Stimulated activated naive B cell treated with anti-CD40 and anti-IgM and Interleukin-4, amounts not matched to agents 10 μg/mL and 1 μg/mL and 100 μg/mL, for 72 hours (primary cell): ENCODE data around the gene LRIG3.
"Not testable (repeated sequence)": the region's sequence is repeated elsewhere in the genome, so short reads cannot be mapped to it uniquely, and the experiment has no call there.

ENCODE experiments used
- ATAC-seq, 2 donors: fragments of 150-1000 bp; cut with Tn5 transposase; replicated peaks; 2 replicates each; pipeline ENCODE4 v1.10.0; 2021; ENCODE audit warnings: moderate library complexity in 1 of 2
- DNase-seq: peaks from one replicate; pipeline ENCODE4 v3.0.0; 2021
- H3K27ac Mint-ChIP-seq: one replicate; pipeline ENCODE4 v1.8.0; 2022; ENCODE audit warnings: mild to moderate bottlenecking, mixed read lengths
- H3K27me3 Mint-ChIP-seq, 2 donors: one replicate each; pipeline ENCODE4 v1.8.0; 2022; ENCODE audit warnings: mixed read lengths in 2 of 2
- H3K36me3 Mint-ChIP-seq, 2 donors: one replicate each; pipeline ENCODE4 v1.8.0; 2022; ENCODE audit warnings: mixed read lengths in 2 of 2, mild to moderate bottlenecking in 1 of 2
- H3K4me1 Mint-ChIP-seq, 2 donors: one replicate each; pipeline ENCODE4 v1.8.0; 2022; ENCODE audit warnings: mixed read lengths in 2 of 2, mild to moderate bottlenecking in 1 of 2
- H3K4me3 Mint-ChIP-seq, 2 donors: one replicate each; pipeline ENCODE4 v1.8.0; 2022; ENCODE audit warnings: mild to moderate bottlenecking in 2 of 2, mixed read lengths in 2 of 2, moderate library complexity in 1 of 2
- H3K9me3 Mint-ChIP-seq, 2 donors: one replicate each; pipeline ENCODE4 v1.8.0; 2022; ENCODE audit warnings: mixed read lengths in 2 of 2, mild to moderate bottlenecking in 1 of 2

LRIG3 gene

GRCh38 chr12:58905422-58905821 lies 14.9 kb downstream of the LRIG3 start:
- no peaks in the 10 kb centered on the region for H3K9me3 Mint-ChIP-seq
- no peaks in the 10 kb centered on the region for H3K27me3 Mint-ChIP-seq
- ATAC-seq (no peak), DNase-seq (no peak)
- H3K4me1 Mint-ChIP-seq, result no peaks in the 10 kb centered on the region
- no peak overlapping the region for H3K27ac Mint-ChIP-seq
- H3K4me3 Mint-ChIP-seq, result no peak overlapping the region
- no peaks in the 10 kb centered on the region for H3K36me3 Mint-ChIP-seq

GRCh38 chr12:58902726-58903125 lies 17.6 kb downstream of the LRIG3 start:
- not testable (repeated sequence) for H3K36me3 Mint-ChIP-seq, H3K27ac Mint-ChIP-seq, H3K27me3 Mint-ChIP-seq, DNase-seq, ATAC-seq, H3K4me1 Mint-ChIP-seq, H3K9me3 Mint-ChIP-seq, H3K4me3 Mint-ChIP-seq

DNA sequence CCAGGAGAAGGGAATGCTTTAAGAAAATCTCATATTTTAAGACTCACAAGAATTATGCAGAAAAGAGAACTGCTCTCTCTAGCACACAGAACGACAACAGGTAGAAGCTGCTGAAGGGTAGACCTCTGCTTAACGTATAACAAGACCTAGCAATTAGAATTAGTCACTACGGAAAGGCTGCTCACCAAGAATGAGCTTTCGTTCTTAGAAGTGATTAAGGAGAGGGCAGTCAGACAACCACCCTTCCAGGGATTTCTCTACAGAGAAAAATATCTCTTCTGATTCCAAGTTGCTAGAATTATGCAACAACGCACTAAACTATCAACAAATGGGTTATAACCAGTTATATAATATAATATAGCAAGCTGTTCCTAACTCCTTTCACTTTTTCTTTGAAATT lies 18.6 kb downstream of the LRIG3 start:
- no peaks in the 10 kb centered on the region for H3K4me1 Mint-ChIP-seq
- no peaks in the 10 kb centered on the region for H3K9me3 Mint-ChIP-seq
- ATAC-seq (no peak), DNase-seq (no peak)
- no peak overlapping the region for H3K4me3 Mint-ChIP-seq
- no peaks in the 10 kb centered on the region for H3K36me3 Mint-ChIP-seq
- H3K27ac Mint-ChIP-seq, result no peak overlapping the region
- H3K27me3 Mint-ChIP-seq, result no peaks in the 10 kb centered on the region

GRCh38 chr12:58897969-58898368 lies 22.3 kb downstream of the LRIG3 start:
- no peak for DNase-seq
- ATAC-seq, result no peak
- H3K27me3 Mint-ChIP-seq, result no peaks in the 10 kb centered on the region
- no peak overlapping the region for H3K27ac Mint-ChIP-seq
- H3K36me3 Mint-ChIP-seq, result no peaks in the 10 kb centered on the region
- no peaks in the 10 kb centered on the region for H3K4me1 Mint-ChIP-seq
- no peak overlapping the region for H3K4me3 Mint-ChIP-seq
- no peaks in the 10 kb centered on the region for H3K9me3 Mint-ChIP-seq

DNA sequence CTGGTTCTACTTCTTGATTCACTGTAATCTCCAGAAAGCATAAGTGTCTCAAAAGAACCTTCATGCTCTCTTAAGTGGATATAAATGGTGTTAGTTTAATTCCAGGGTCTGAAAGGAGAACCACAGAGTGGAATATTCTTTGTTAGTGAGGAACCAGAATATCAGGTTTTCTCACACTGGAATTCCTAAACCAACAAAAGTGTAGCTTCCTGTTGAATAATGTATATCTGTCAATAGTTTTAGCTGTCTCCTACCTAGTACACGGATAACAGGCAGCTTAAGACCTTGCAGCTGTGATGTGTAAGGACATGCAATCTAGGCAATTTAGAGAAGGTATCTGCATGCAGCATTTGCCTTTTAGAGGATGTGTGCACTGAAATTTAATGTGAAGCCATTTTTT lies 24.0 kb downstream of the LRIG3 start:
- no peaks in the 10 kb centered on the region for H3K4me1 Mint-ChIP-seq
- ATAC-seq, result no peak
- H3K4me3 Mint-ChIP-seq, result no peak overlapping the region
- no peak for DNase-seq
- H3K9me3 Mint-ChIP-seq, result no peaks in the 10 kb centered on the region
- H3K36me3 Mint-ChIP-seq, result no peaks in the 10 kb centered on the region
- no peaks in the 10 kb centered on the region for H3K27me3 Mint-ChIP-seq
- H3K27ac Mint-ChIP-seq, result no peak overlapping the region

- Mint-ChIP-seq H3K36me3 (no peaks in the 10 kb centered on the region), H3K9me3 (no peaks in the 10 kb centered on the region), H3K4me3 (no peak overlapping the region), H3K4me1 (no peaks in the 10 kb centered on the region), H3K27me3 (no peaks in the 10 kb centered on the region), H3K27ac (no peak overlapping the region)
- ATAC-seq (no peak), DNase-seq (no peak)
These were observed 25.3 kb downstream of the LRIG3 start for GRCh38 chr12:58895053-58895452.

DNA sequence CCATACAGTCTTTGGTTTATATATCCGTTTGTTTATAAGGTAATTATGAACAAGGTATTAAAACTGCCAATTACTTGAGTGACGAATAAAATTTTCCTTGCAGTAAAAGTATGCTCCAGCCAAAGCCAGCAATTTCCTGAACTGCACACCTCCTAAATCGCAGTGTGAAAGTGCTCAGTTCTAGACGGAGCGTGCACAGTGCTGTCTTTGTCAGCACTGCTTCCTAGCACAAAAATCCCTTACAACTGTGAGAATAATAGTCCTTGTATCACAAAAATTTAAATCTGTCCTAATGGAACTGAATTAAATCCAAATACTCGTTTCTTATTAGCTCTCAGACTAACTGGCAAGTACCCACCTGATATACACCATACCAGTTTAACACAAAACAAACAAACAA lies 26.3 kb downstream of the LRIG3 start:
- H3K4me3 Mint-ChIP-seq, result no peak overlapping the region
- no peaks in the 10 kb centered on the region for H3K36me3 Mint-ChIP-seq

DNA sequence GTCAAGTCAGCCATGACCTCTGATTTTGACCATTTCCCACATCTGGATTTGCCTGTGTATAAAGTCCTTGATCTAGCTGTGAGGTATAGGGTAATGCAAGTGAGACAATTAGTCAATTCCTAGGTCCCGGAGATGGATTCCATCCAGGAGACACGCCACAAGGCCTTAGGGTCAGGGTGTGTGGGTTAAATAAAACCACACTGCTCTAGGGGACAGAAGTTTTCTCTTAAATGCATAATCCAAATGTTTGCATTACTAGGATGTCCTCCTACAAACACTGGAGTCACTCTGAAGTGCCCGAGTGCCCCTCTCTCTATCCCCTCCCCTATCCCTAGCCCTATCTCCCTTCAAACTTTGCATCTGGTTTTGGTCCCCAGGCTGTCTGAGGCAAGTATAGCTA lies 26.8 kb downstream of the LRIG3 start:
- no peak overlapping the region for H3K27ac Mint-ChIP-seq
- no peaks in the 10 kb centered on the region for H3K36me3 Mint-ChIP-seq
- H3K4me1 Mint-ChIP-seq, result no peaks in the 10 kb centered on the region
- H3K27me3 Mint-ChIP-seq, result no peaks in the 10 kb centered on the region
- no peaks in the 10 kb centered on the region for H3K9me3 Mint-ChIP-seq
- ATAC-seq, result no peak
- H3K4me3 Mint-ChIP-seq, result no peak overlapping the region
- DNase-seq, result no peak

More for the DNA sequence above, 26.3 kb downstream of the LRIG3 start:
- Mint-ChIP-seq H3K27ac (no peak overlapping the region), H3K9me3 (no peaks in the 10 kb centered on the region), H3K27me3 (no peaks in the 10 kb centered on the region), H3K4me1 (no peaks in the 10 kb centered on the region)
- no peak for DNase-seq
- ATAC-seq, result no peak

- DNase-seq, result no peak
- Mint-ChIP-seq H3K4me3 (no peak overlapping the region), H3K9me3 (no peaks in the 10 kb centered on the region), H3K4me1 (no peaks in the 10 kb centered on the region), H3K36me3 (no peaks in the 10 kb centered on the region), H3K27ac (no peak overlapping the region), H3K27me3 (no peaks in the 10 kb centered on the region)
- no peak for ATAC-seq
These were observed 30.7 kb downstream of the LRIG3 start for GRCh38 chr12:58889557-58889956.

- Mint-ChIP-seq H3K4me1 (no peaks in the 10 kb centered on the region), H3K36me3 (no peaks in the 10 kb centered on the region), H3K4me3 (no peak overlapping the region), H3K27me3 (no peaks in the 10 kb centered on the region), H3K27ac (no peak overlapping the region), H3K9me3 (no peaks in the 10 kb centered on the region)
- DNase-seq, result no peak
- ATAC-seq, result no peak
These were observed 32.0 kb downstream of the LRIG3 start for GRCh38 chr12:58888131-58888783.

- ATAC-seq (no peak), DNase-seq (no peak)
- Mint-ChIP-seq H3K4me1 (no peaks in the 10 kb centered on the region), H3K27ac (no peak overlapping the region), H3K36me3 (no peaks in the 10 kb centered on the region), H3K27me3 (no peaks in the 10 kb centered on the region), H3K9me3 (no peaks in the 10 kb centered on the region), H3K4me3 (no peak overlapping the region)
These were observed 33.2 kb downstream of the LRIG3 start for GRCh38 chr12:58887068-58887467.

GRCh38 chr12:58886474-58886873 lies 33.8 kb downstream of the LRIG3 start:
- Mint-ChIP-seq H3K4me3 (no peak overlapping the region), H3K27me3 (no peaks in the 10 kb centered on the region), H3K4me1 (no peaks in the 10 kb centered on the region), H3K9me3 (no peaks in the 10 kb centered on the region), H3K27ac (no peak overlapping the region), H3K36me3 (no peaks in the 10 kb centered on the region)
- DNase-seq, result no peak
- ATAC-seq, result no peak

GRCh38 chr12:58884916-58885315 lies 35.4 kb downstream of the LRIG3 start:
- H3K27me3 Mint-ChIP-seq, result no peaks in the 10 kb centered on the region
- no peaks in the 10 kb centered on the region for H3K9me3 Mint-ChIP-seq
- no peak overlapping the region for H3K4me3 Mint-ChIP-seq
- no peak for ATAC-seq
- no peaks in the 10 kb centered on the region for H3K4me1 Mint-ChIP-seq
- no peaks in the 10 kb centered on the region for H3K36me3 Mint-ChIP-seq
- DNase-seq, result no peak
- H3K27ac Mint-ChIP-seq, result no peak overlapping the region

GRCh38 chr12:58883576-58884334 lies 36.5 kb downstream of the LRIG3 start:
- no peaks in the 10 kb centered on the region for H3K27me3 Mint-ChIP-seq
- H3K4me3 Mint-ChIP-seq, result no peak overlapping the region
- H3K9me3 Mint-ChIP-seq, result no peaks in the 10 kb centered on the region
- H3K36me3 Mint-ChIP-seq, result no peaks in the 10 kb centered on the region
- DNase-seq, result no peak
- no peak for ATAC-seq
- H3K27ac Mint-ChIP-seq, result no peak overlapping the region
- no peaks in the 10 kb centered on the region for H3K4me1 Mint-ChIP-seq

- H3K36me3 Mint-ChIP-seq, result no peaks in the 10 kb centered on the region
- H3K4me1 Mint-ChIP-seq, result no peaks in the 10 kb centered on the region
- no peaks in the 10 kb centered on the region for H3K9me3 Mint-ChIP-seq
- no peak for DNase-seq
- ATAC-seq, result no peak
- H3K27ac Mint-ChIP-seq, result no peak overlapping the region
- H3K4me3 Mint-ChIP-seq, result no peak overlapping the region
- no peaks in the 10 kb centered on the region for H3K27me3 Mint-ChIP-seq
These were observed 37.5 kb downstream of the LRIG3 start for GRCh38 chr12:58882826-58883225.
